Esophagus muscularis mucosa (tissue), 4 donors: ENCODE measurements around the gene ZNF138. TPM values are rescaled to one million over a fixed set of nuclear protein-coding genes. Genes with fewer than 3 reads are reported as not detected.

Source experiments
- DNase-seq: peaks from one replicate; pipeline ENCODE4 v3.0.0-alpha.2; 2017; ENCODE audit errors: extremely low spot score
- H3K27ac ChIP-seq, 4 donors: fragments of 200-600 bp; sonication (generic); replicated peaks in 1 of 4; 1 replicate in 3 of 4; 2 replicates in 1 of 4; pipeline ENCODE4 v1.5.1; 2016 to 2019; ENCODE audit warnings: mild to moderate bottlenecking in 1 of 4
- H3K27me3 ChIP-seq, 4 donors: fragments of 200-600 bp; sonication (generic); one replicate each; pipeline versions ENCODE4 v1.5.1 to v1.6.0; 2016 to 2019
- H3K36me3 ChIP-seq, 4 donors: fragments of 200-600 bp; sonication (generic); one replicate each; pipeline ENCODE4 v1.5.1; 2016 to 2019
- H3K4me1 ChIP-seq, 4 donors: fragments of 200-600 bp; sonication (generic); one replicate each; pipeline ENCODE4 v1.5.1; 2016 to 2019
- H3K4me3 ChIP-seq, 4 donors: fragments of 200-600 bp; sonication (generic); 1 replicate in 2 of 4; 2 replicates in 2 of 4; pipeline ENCODE4 v1.5.1; 2016 to 2019; ENCODE audit warnings: mild to moderate bottlenecking in 4 of 4, moderate library complexity in 1 of 4
- H3K9me3 ChIP-seq, 4 donors: fragments of 200-600 bp; sonication (generic); 1 replicate in 3 of 4; 2 replicates in 1 of 4; pipeline ENCODE4 v1.5.1; 2016 to 2019
- CTCF ChIP-seq, 3 experiments: fragments of 200-600 bp in 2 of 3; fragments of 450-650 bp in 1 of 3; sonication (generic) in 2 of 3; IDR thresholded peaks; one replicate each; pipeline ENCODE4 v1.5.1; 2017 to 2019; ENCODE audit warnings: antibody characterized with exemption in 3 of 3, mild to moderate bottlenecking in 2 of 3, moderate library complexity in 1 of 3
- EP300 ChIP-seq: sonication (generic); formaldehyde crosslinking; IDR thresholded peaks from one replicate; pipeline ENCODE4 v1.6.1; 2017; ENCODE audit warnings: antibody characterized with exemption
- POLR2A ChIP-seq: fragments of 450-650 bp; IDR thresholded peaks from one replicate; pipeline ENCODE4 v1.6.1; 2017; ENCODE audit warnings: antibody characterized with exemption, moderate library complexity, mild to moderate bottlenecking, low read depth
- POLR2AphosphoS5 ChIP-seq, 2 donors: sonication (generic); formaldehyde crosslinking; IDR thresholded peaks; one replicate each; pipeline ENCODE4 v1.6.1; 2017; ENCODE audit warnings: antibody characterized with exemption in 2 of 2
- WGBS: methylation state at CpG from one replicate; pipeline ENCODE4 v1.1.5; 2018; 5-methylcytosine and 5-hydroxymethylcytosine counted together
- intact Hi-C: fragments of 100-400 bp; cut with DNase I; formaldehyde crosslinking; loops from one replicate; pipeline ENCODE4 v1.15.1; 2023
- total RNA-seq, 4 donors: library from RNA; depleted of rRNA; stranded (reverse); fragments of >200 nt; gene quantifications; one replicate each; pipeline versions ENCODE4 v1.1.0 to v1.2.1, GENCODE V29; 2016

Gene ZNF138
- total RNA-seq, 4 donors from 2014 or later: 3.5 to 10.0 (median 5.2) TPM

- peaks cover 0 to 8% (median 6%) of the 10 kb centered on the region in 4 donors for H3K4me1 ChIP-seq
- peaks cover 0 to 18% (median 0%) of the 10 kb centered on the region in 4 donors for H3K27me3 ChIP-seq
- DNase-seq: peak; percentile 88
- intact Hi-C loops: no loop called here
- no peak overlapping the region for H3K4me3 ChIP-seq
- no peaks in the 10 kb centered on the region for H3K36me3 ChIP-seq
- no peaks in the 10 kb centered on the region for H3K9me3 ChIP-seq
- H3K27ac ChIP-seq: no peak overlapping the region
- 94% methylated on average over 30 of the region's 36 CpGs for WGBS
- TF ChIP-seq CTCF (IDR thresholded peaks at IDR 0.05): no peak
- TF ChIP-seq POLR2A: no peak
- no peak for TF ChIP-seq POLR2AphosphoS5 (IDR thresholded peaks at IDR 0.05)
- no peak for TF ChIP-seq EP300
Observed at GRCh38 chr7:64872351-64873154, 78.3 kb downstream of the ZNF138 start.

- DNase-seq: peak; percentile 74
- Histone ChIP-seq H3K9me3 (no peaks in the 10 kb centered on the region), H3K36me3 (no peaks in the 10 kb centered on the region), H3K27ac (no peak overlapping the region), H3K27me3 (peaks cover 0 to 18% (median 0%) of the 10 kb centered on the region in 4 donors), H3K4me1 (peaks cover 0 to 9% (median 8%) of the 10 kb centered on the region in 4 donors), H3K4me3 (no peak overlapping the region)
- 97% methylated on average over 10 of the region's 10 CpGs for WGBS
- intact Hi-C loops: no loop called here
- TF ChIP-seq EP300: no peak
- no peak for TF ChIP-seq POLR2A
- TF ChIP-seq POLR2AphosphoS5 (IDR thresholded peaks at IDR 0.05): no peak
- TF ChIP-seq CTCF (IDR thresholded peaks at IDR 0.05): no peak
Observed at GRCh38 chr7:64873155-64873500, 78.9 kb downstream of the ZNF138 start.

- Histone ChIP-seq H3K36me3 (no peaks in the 10 kb centered on the region), H3K27ac (no peak overlapping the region), H3K27me3 (peaks cover 0 to 18% (median 0%) of the 10 kb centered on the region in 4 donors), H3K4me3 (no peak overlapping the region), H3K9me3 (no peaks in the 10 kb centered on the region), H3K4me1 (peaks cover 0 to 9% (median 8%) of the 10 kb centered on the region in 4 donors)
- 79% methylated on average over 5 of the region's 5 CpGs for WGBS
- TF ChIP-seq POLR2AphosphoS5 (IDR thresholded peaks at IDR 0.05): no peak
- no peak for TF ChIP-seq POLR2A
- TF ChIP-seq CTCF (IDR thresholded peaks at IDR 0.05): no peak
- TF ChIP-seq EP300: no peak
- peak; percentile 50 for DNase-seq
- intact Hi-C loops: no loop called here
Observed at GRCh38 chr7:64873517-64873916, 79.3 kb downstream of the ZNF138 start.

GRCh38 chr7:64874114-64874513, 79.9 kb downstream of the ZNF138 start:
- peak; percentile 60 for DNase-seq
- intact Hi-C loops: no loop called here
- Histone ChIP-seq H3K4me1 (peaks cover 0 to 9% (median 8%) of the 10 kb centered on the region in 4 donors), H3K27me3 (peaks cover 0 to 18% (median 0%) of the 10 kb centered on the region in 4 donors), H3K9me3 (no peaks in the 10 kb centered on the region), H3K4me3 (no peak overlapping the region), H3K27ac (no peak overlapping the region), H3K36me3 (no peaks in the 10 kb centered on the region)
- 72% methylated on average over 10 of the region's 10 CpGs for WGBS
- no peak for TF ChIP-seq EP300
- no peak for TF ChIP-seq POLR2AphosphoS5 (IDR thresholded peaks at IDR 0.05)
- no peak for TF ChIP-seq CTCF (IDR thresholded peaks at IDR 0.05)
- TF ChIP-seq POLR2A: no peak
